NCI-H82 treated with DMSO at 0.1 percent for 48 hours (cell line): Measurements from ENCODE around the gene MARCKSL1.
"Not testable (repeated sequence)": the region's sequence is repeated elsewhere in the genome, so short reads cannot be mapped to it uniquely, and the experiment has no call there.

ENCODE experiments used
- DNase-seq: peaks from one replicate; lab custom pipeline; 2025; ENCODE audit not compliant: unreplicated experiment; lab: John Stamatoyannopoulos, UW

MARCKSL1 gene

DNA sequence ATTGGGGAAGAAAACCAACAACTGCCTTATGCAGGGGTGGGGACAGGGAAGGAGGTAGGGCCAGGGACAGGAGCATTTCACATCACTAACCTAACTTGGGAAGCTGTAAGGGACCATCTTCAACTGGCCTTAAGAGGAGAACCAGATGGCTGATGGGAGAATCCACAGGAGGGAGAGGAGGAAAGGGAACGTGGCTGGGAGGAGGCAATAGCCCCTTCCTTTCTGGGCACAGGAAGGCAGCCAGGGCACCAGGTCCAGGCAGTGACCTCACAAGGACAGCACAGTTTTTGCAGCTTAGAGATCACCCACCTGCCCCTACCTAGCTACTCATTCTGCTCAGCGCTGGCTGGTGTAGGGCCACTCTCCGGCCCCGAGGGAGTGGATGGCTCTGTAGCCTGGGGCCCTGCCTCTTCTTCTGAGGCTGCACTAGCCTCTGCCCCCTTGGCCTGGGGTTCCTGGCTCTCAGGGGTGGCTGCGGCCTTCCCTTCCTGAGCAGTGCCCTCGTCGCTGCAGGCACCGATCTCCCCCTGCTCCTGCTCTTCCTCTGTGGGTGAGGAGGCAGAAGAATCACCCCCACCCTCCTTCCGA lies 1.7 kb downstream of the MARCKSL1 start:
- DNase-seq: no peak

DNA sequence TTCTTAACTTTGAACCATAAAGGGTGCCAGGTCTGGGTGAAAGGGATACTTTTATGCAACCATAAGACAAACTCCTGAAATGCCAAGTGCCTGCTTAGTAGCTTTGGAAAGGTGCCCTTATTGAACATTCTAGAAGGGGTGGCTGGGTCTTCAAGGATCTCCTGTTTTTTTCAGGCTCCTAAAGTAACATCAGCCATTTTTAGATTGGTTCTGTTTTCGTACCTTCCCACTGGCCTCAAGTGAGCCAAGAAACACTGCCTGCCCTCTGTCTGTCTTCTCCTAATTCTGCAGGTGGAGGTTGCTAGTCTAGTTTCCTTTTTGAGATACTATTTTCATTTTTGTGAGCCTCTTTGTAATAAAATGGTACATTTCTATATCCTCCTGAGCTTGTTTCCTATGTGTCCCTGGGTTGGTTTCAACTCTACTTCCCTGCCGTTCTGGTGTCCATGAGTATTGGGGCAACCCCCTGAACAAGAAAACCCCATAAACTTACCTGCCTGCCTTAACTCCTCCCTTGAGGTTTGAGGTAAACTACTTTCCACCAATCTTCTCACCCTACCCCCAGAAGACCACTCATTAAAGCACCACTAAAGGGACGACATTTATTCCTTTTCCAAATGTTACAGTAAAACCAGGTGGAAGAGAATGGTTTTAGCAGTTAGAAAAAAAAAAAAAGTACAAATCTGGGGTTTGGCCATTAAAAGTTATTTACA lies 2.6 kb downstream of the MARCKSL1 start:
- no peak for DNase-seq

GRCh38 chr1:32332290-32333079 lies 3.5 kb downstream of the MARCKSL1 start:
- no peak for DNase-seq

DNA sequence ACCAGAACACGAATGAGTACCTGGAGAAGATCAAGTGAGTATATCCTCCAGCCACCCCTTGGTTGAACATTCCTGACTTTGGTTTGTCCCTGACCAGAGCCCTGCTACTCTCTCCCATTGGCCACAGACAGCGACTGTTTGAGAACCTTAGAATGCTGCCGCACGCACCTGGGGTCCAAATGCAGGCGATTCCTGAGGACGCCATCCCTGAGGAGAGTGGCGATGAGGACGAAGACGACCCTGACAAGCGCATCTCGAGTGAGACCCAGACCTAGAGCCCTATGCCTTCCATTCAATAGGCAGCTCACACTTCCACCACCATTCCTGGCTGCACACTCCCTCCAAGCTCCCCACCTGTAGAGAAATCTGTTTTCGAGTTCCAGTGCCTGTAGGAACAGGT lies 4.5 kb downstream of the MARCKSL1 start:
- no peak for DNase-seq

DNA sequence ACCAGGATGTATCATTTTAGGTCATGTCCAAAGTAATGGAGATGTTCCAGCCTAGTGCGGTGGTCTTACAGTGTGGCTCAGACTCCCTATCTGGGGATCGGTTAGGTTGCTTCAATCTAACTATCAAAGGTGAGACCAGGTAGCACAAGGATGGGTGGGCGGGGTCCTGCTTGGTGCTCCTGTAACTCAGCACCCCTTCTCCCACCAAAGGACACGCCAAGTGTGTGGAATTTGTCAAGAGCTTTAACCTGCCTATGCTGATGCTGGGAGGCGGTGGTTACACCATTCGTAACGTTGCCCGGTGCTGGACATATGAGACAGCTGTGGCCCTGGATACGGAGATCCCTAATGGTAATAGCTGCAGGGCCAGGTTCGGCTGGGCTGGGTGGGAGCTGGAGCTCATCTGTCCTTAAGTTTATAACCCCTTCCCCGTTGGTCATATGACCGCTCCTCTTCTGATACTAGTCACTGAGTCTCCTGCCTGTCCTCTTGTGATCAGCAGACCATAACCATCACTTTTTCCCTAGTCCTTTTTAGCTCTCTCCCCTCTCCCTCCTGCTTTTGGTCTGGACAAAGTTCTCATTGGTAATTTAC lies 5.4 kb downstream of the MARCKSL1 start:
- no peak for DNase-seq

DNA sequence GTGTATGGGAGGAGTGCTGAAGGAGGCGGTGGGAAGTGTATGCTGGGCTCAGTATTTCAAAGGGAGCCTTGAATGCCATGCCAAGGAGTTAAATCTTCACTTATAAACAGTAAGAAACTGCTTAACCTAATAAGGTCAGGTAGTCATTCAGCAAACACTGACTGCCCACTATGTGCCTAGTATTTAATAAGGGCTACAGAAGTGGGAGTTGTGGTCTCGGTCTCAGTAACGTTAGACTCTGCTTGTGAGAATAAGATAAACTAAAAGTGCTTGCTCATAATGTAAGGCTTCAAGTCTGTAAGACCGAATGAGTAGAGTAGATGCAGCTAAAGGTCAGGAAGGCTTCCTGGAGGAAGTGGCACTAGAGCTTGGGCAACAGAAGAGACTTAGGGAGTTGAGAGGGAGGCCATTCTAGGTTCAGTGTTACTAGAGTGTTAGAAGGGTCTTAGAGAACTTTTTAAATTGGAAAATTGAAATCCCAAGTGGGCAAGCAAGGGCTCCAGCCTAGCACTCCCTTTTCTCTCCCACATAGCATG lies 6.0 kb downstream of the MARCKSL1 start:
- no peak for DNase-seq

GRCh38 chr1:32327204-32327603 lies 8.8 kb downstream of the MARCKSL1 start:
- DNase-seq: no peak

DNA sequence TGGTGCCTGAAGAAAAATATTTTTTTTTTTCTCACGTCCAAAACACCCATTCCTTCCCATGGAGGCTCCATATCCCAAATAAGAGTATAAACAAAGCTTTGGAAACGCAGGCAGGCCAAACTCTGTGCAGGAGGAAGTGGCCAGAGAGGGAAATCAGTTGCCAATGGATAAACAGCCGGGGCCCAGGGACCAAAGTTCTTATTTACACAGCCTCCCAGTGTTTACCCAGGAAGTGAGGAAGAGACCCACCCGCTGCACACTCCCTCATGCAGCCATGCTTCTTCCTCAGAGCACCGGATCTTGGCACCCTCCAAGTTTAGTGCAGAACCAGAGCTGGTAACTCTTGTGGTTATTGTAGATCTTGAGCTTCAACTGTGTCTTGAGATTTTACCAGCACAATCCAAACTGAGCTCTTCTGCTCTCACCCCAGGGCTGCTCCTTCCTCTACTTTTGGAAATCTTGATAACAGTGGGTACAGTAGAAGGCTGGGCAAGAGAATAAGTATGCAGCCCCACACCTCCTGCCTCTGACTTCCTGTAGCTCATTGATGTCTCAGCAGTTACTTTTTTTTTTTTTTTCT lies 14.2 kb downstream of the MARCKSL1 start:
- no peak for DNase-seq

GRCh38 chr1:32318127-32318869 lies 17.7 kb downstream of the MARCKSL1 start:
- DNase-seq: no peak

GRCh38 chr1:32316903-32317277 lies 19.1 kb downstream of the MARCKSL1 start:
- no peak for DNase-seq

DNA sequence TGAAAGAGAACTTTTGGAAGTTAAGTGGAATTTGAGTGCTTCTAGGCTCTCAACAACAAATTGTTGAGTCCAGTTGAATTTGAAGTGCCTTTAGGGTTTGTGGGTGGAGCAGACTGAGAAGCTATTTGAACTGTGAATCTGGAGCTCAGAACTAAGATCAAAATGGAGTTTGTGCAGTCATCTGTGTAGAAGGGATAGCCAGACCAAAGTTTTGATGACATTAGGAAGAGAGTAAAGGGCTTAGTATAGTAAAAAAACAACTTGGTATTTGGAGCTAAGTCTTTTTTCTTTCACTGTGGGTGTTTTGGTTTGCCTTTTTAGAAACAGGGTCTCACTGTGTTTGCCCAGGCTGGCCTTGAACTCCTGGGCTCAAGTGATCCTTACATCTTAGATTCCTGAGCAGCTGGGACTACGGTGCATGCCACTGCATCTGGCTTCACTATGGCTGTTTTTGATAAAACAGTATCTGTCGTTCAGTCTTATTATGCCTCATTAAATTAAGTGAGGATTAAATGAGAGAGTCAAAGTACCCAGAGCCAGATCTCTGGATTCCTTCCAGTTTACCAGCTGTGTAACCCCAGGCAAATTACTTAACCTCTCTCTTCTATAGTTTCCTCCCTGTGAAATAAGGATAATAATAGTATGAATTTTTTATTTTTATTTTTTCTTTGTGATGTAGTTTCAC lies 24.2 kb downstream of the MARCKSL1 start:
- DNase-seq: peak; percentile 24

DNA sequence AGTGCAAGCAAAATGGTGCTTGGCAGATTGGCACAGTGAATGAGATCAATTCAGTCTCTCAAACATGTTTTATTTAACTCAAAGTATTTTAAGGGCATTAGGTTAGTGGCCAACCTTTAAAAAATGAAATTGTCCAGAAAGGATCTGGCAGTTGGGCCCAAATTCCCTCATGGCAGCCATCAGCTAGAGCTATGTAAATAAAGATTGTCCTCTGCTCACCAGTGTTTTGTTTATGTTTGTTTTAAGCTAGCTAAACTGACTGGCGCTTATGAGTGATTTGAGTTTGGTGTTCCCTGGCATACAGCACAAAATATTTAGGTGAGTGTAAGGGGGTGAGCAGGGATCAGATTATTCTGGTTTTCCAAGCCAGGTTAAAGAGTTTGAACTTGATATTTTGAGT lies 26.1 kb downstream of the MARCKSL1 start:
- DNase-seq: no peak

DNA sequence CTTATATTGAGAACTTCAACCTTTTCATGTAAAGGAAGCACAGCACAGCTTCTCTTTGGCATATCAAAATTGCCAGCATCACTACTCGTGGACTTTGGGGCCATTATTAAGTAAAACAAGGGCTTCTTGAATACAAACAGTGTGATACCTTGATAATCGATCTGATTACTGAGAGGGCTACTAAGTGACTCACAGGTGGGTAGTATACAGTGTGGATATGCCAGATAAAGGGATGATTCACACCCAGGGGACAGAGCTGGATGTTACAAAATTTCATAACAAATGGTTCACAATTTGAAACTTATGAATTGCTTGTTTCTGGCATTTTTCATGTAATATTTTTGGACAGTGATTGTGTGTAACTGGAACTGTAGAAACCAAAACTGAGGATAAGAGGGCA lies 28.7 kb downstream of the MARCKSL1 start:
- no peak for DNase-seq

DNA sequence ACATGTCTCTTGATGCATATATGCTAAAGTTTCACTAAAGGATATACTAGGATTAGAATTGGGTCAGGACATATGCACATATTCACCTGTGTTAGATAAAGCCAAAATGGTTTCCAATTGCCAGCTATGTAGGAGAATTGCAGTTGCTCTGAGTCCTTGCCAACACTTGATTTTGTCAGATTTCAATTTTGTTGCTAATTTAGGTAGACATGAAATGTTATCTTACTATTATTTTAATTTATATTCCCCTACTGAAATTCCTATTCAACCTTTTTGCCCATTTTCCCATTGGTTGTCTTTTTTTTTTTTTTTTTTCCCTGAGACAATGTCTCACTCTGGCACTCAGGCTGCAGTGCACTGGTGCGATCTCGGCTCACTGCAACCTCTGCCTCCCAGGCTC lies 30.7 kb downstream of the MARCKSL1 start:
- no peak for DNase-seq

GRCh38 chr1:32303997-32304622 lies 31.9 kb downstream of the MARCKSL1 start:
- DNase-seq: no peak

- DNase-seq: no peak
These were observed 32.7 kb downstream of the MARCKSL1 start for GRCh38 chr1:32303358-32303757.

DNA sequence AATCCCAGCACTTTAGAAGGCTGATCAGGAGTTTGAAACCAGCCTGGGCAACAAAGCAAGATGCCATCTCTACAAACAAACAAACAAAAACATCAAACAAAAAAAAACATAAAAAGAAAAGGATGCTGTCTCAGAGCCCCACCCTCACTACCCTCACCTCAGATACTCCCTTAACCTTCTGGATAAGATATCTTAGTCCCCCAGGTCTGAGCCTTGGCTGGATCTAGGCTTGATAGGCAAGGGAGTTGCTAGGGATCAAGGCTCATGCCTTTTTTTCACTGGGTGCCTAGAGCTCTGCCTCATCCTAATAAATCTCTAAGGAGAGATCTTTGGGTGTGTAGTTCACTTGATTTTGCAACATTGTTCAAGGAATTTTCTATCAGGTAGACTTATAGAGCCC lies 36.7 kb downstream of the MARCKSL1 start:
- DNase-seq: no peak

DNA sequence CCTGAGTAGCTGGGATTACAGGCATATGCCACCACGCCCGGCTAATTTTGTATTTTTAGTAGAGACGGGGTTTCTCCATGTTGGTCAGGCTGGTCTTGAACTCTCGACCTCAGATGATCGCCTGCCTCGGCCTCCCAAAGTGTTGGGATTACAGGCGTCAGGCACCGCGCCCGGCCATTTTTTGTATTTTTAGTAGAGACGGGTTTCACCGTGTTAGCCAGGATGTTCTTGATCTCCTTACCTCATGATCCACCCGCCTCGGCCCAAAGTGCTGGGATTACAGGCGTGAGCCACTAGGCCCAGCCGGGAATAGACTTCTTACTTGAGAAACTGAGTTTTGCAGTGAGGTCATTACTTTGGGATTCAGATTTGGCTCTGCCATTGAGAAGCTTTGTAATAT lies 37.8 kb downstream of the MARCKSL1 start:
- not testable (repeated sequence) for DNase-seq

DNA sequence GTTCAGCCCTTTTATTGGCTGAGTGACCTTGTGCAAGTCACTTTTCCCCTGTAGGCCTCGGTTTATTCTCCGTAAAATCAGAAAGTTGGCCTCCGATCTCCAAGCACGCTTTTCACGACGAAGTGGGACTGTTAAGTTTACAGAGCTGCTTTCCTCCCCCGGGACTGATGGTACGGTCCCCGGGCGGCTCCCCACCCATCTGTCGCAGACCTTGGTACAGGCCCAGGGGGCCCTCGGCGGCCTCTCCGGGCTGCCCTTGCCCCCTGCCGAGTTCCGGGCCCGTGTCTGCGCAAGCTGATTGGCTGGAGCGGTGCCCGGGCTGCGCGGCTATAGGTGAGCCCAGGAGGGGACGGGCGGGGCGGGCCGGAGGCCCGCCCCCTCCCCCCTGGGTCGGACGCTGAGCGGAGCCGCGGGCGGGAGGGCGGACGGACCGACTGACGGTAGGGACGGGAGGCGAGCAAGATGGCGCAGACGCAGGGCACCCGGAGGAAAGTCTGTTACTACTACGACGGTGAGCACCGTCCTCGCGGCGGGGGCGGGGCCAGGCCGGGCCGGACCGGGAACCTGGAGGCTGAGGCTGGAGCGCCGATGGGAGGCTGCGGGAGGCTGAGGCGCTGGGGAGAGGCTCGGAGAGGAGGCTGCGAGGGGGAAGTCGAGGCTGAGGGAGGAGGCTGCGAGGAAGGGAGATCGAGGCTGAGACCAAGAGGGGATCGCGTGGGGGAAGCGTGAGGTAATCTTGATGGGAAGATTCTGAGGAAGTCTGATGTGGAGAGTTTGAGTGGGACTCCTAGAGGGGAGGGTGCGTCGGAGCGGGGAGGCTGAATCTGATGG lies 44.1 kb downstream of the MARCKSL1 start, which contains the start of gene HDAC1:
TSS of gene HDAC1 (plus strand) at position 376 of the 831 bp plus-strand sequence. CDS start at position 463, 87 bp downstream.
- DNase-seq: peak; percentile 93
